GM12878 (cell line): Measurements from ENCODE around the gene FAHD1.

Experiments
- CTCF ChIP-seq, 3 experiments: IDR thresholded peaks in 2 of 3; conservative IDR thresholded peaks in 1 of 3; 2 replicates each; pipeline ENCODE4 v1.5.1; 2011; ENCODE audit warnings: low read depth in 3 of 3, low read length in 3 of 3, mild to moderate bottlenecking in 3 of 3, control low read depth in 2 of 3, moderate library complexity in 2 of 3, inconsistent platforms in 1 of 3, mixed read lengths in 1 of 3; ENCODE audit not compliant: control insufficient read depth in 2 of 3, insufficient read depth in 1 of 3; ENCODE audit errors: extremely low read depth in 1 of 3
- REST ChIP-seq: IDR thresholded peaks from 2 replicates; pipeline ENCODE4 v1.6.1; 2012; ENCODE audit warnings: mild to moderate bottlenecking, low read depth, low read length
- ZBTB40 ChIP-seq: fragments of 450-650 bp; IDR thresholded peaks from 2 replicates; pipeline ENCODE4 v1.6.1; 2016; ENCODE audit warnings: mild to moderate bottlenecking, moderate library complexity, borderline replicate concordance
- TF ChIP-seq, protein P1 (sequence below): fragments of 450-650 bp; IDR thresholded peaks from 2 replicates; pipeline ENCODE4 v1.6.1; 2017; ENCODE audit warnings: low read depth, mild to moderate bottlenecking, moderate library complexity

DNA sequence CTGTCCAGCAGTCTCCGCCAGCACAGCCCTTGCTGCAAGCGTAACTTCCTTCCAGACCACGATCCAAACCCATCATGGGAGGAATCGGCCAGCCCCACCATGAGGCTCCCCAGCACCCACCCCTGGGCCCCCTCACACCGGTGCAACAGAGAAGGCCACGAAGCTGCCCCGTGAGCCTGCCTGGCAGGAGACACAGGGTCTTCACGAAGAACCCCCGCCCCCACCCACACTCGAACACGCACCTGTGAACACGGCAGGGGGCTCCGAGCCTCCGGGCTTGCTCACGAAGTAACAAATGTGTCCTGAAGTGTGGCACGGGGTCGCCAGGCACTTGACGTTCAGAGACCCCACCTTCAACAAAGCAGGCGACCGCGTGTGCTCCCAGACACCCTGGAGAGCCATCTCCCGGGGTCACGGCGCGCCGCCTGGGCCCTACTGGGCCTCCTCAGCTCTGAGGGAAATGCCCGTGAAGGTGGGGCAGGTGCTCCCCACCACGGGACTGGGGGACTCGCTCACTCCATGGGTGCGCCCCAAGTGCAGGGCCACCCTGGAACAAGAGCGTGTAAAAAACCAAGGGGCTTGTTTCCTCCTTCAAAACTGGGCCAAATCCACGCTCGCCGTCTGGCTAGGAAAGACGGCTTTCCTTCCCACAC is 8.0 kb upstream of the FAHD1 start:
- TF ChIP-seq CTCF (IDR thresholded peaks at IDR 0.05 in 2 of 3, conservative IDR thresholded peaks at IDR 0.05 in 1 of 3; ENCODE audit: control insufficient read depth in 2 of 3, extremely low read depth in 1 of 3, insufficient read depth in 1 of 3, low read depth in 3 of 3, low read length in 3 of 3): no peak
- no peak for TF ChIP-seq ZBTB40
- no peak for TF ChIP-seq REST
- TF ChIP-seq, protein P1, sequence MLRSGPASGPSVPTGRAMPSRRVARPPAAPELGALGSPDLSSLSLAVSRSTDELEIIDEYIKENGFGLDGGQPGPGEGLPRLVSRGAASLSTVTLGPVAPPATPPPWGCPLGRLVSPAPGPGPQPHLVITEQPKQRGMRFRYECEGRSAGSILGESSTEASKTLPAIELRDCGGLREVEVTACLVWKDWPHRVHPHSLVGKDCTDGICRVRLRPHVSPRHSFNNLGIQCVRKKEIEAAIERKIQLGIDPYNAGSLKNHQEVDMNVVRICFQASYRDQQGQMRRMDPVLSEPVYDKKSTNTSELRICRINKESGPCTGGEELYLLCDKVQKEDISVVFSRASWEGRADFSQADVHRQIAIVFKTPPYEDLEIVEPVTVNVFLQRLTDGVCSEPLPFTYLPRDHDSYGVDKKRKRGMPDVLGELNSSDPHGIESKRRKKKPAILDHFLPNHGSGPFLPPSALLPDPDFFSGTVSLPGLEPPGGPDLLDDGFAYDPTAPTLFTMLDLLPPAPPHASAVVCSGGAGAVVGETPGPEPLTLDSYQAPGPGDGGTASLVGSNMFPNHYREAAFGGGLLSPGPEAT: no peak
